DND-41 (cell line): ENCODE data around the gene PGM1.

ENCODE experiments used
- EZH2 ChIP-seq: IDR thresholded peaks from 3 replicates; pipeline ENCODE4 v1.6.1; 2012; ENCODE audit warnings: borderline replicate concordance, low read depth, mild to moderate bottlenecking, moderate library complexity, low read length, inconsistent platforms; ENCODE audit not compliant: severe bottlenecking
- TF ChIP-seq, protein P1 (sequence below): IDR thresholded peaks from 2 replicates; pipeline ENCODE4 v1.5.1; 2012; ENCODE audit warnings: borderline replicate concordance, low read length, moderate library complexity, mild to moderate bottlenecking; ENCODE audit not compliant: poor library complexity, severe bottlenecking; ENCODE audit errors: extremely low read depth

DNA sequence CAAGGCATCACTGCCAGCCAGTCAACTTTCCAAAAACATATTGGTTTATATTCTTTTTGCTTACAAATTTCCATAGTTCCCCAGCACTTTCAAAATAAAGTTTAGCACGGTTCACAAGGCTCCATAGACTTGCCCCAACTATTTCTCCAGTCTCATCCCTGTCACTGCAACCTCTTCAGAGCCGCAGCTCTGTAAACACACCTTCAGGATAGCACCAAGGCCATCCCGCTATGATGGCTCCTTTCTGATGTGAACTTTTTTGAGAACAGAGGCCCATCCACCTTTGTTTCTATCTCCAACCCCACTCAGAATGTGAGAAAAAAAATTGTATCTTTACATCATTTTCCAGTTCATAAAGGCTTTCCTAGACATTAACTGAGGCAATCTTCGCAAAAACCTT lies 26.3 kb downstream of the PGM1 start:
- TF ChIP-seq, protein P1, sequence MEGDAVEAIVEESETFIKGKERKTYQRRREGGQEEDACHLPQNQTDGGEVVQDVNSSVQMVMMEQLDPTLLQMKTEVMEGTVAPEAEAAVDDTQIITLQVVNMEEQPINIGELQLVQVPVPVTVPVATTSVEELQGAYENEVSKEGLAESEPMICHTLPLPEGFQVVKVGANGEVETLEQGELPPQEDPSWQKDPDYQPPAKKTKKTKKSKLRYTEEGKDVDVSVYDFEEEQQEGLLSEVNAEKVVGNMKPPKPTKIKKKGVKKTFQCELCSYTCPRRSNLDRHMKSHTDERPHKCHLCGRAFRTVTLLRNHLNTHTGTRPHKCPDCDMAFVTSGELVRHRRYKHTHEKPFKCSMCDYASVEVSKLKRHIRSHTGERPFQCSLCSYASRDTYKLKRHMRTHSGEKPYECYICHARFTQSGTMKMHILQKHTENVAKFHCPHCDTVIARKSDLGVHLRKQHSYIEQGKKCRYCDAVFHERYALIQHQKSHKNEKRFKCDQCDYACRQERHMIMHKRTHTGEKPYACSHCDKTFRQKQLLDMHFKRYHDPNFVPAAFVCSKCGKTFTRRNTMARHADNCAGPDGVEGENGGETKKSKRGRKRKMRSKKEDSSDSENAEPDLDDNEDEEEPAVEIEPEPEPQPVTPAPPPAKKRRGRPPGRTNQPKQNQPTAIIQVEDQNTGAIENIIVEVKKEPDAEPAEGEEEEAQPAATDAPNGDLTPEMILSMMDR = no peak
- no peak for TF ChIP-seq EZH2
